Effector CD8-positive, alpha-beta T cell (primary cell): ENCODE data around the gene PMVK.

Experiments used
- DNase-seq: peaks from one replicate; lab custom pipeline; 2025; lab: John Stamatoyannopoulos, UW

The PMVK gene

GRCh38 chr1:154881820-154882535, 54.5 kb downstream of the PMVK start:
- DNase-seq = no peak

GRCh38 chr1:154880671-154881070, 55.8 kb downstream of the PMVK start:
- no peak for DNase-seq

- DNase-seq = no peak
Observed at GRCh38 chr1:154879038-154879421, 57.5 kb downstream of the PMVK start.

- DNase-seq = peak; percentile 51
Observed at GRCh38 chr1:154878371-154879037, 58.0 kb downstream of the PMVK start.

GRCh38 chr1:154877370-154877974, 59.0 kb downstream of the PMVK start:
- DNase-seq = no peak

- DNase-seq = no peak
Observed at GRCh38 chr1:154876842-154877369, 59.6 kb downstream of the PMVK start.
